ENCODE measurements around the gene AKAP11.

The AKAP11 gene

GRCh38 chr13:42348576-42348975 is 76.6 kb downstream of the AKAP11 start:
- no peak for DNase-seq

GRCh38 chr13:42350141-42350540 is 78.2 kb downstream of the AKAP11 start:
- no peak for DNase-seq

- no peak for DNase-seq
Measured at GRCh38 chr13:42354241-42355091, 82.5 kb downstream of the AKAP11 start.

- DNase-seq, result no peak
Measured at GRCh38 chr13:42355092-42355485, 83.1 kb downstream of the AKAP11 start.

GRCh38 chr13:42355491-42356183 is 83.7 kb downstream of the AKAP11 start:
- no peak for DNase-seq

- DNase-seq, result no peak
Measured at GRCh38 chr13:42356184-42356575, 84.2 kb downstream of the AKAP11 start.

- DNase-seq, result no peak
Measured at GRCh38 chr13:42360046-42360574, 88.2 kb downstream of the AKAP11 start.

GRCh38 chr13:42361701-42362100 is 89.7 kb downstream of the AKAP11 start:
- no peak for DNase-seq

GRCh38 chr13:42363941-42364612 is 92.1 kb downstream of the AKAP11 start:
- no peak for DNase-seq

GRCh38 chr13:42364613-42365000 is 92.7 kb downstream of the AKAP11 start:
- DNase-seq, result no peak

- DNase-seq, result no peak
Measured at GRCh38 chr13:42367831-42368230, 95.9 kb downstream of the AKAP11 start.

GRCh38 chr13:42369071-42369797 is 97.3 kb downstream of the AKAP11 start:
- DNase-seq, result no peak

GRCh38 chr13:42370229-42370628 is 98.3 kb downstream of the AKAP11 start:
- no peak for DNase-seq
